ENCODE measurements around the gene E4F1.
A peak's percentile ranks its signal among the peaks of the same experiment; 100 is the strongest.

The E4F1 gene

DNA sequence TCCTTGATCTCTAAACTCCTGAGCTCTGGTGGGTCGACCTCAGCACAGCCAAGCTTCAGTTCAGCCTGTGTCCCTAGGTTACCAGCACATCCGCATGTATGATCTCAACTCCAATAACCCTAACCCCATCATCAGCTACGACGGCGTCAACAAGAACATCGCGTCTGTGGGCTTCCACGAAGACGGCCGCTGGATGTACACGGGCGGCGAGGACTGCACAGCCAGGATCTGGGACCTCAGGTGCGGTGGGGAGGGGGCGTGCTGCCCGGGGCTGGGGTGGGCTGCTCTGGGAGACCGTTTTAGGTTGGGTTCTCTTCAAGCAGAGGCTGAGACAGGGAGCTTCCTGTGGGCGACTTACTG is 17.0 kb upstream of the E4F1 start:
- TF ChIP-seq, protein P1, sequence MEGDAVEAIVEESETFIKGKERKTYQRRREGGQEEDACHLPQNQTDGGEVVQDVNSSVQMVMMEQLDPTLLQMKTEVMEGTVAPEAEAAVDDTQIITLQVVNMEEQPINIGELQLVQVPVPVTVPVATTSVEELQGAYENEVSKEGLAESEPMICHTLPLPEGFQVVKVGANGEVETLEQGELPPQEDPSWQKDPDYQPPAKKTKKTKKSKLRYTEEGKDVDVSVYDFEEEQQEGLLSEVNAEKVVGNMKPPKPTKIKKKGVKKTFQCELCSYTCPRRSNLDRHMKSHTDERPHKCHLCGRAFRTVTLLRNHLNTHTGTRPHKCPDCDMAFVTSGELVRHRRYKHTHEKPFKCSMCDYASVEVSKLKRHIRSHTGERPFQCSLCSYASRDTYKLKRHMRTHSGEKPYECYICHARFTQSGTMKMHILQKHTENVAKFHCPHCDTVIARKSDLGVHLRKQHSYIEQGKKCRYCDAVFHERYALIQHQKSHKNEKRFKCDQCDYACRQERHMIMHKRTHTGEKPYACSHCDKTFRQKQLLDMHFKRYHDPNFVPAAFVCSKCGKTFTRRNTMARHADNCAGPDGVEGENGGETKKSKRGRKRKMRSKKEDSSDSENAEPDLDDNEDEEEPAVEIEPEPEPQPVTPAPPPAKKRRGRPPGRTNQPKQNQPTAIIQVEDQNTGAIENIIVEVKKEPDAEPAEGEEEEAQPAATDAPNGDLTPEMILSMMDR (IDR thresholded peaks at IDR 0.05; ENCODE audit: insufficient read depth, low read depth, low read length, missing control alignments): no peak
- DNase-seq (ENCODE audit: low read depth): no peak
- H3K4me3 ChIP-seq (ENCODE audit: low read depth, low read length): peak overlapping the region; percentile 57

DNA sequence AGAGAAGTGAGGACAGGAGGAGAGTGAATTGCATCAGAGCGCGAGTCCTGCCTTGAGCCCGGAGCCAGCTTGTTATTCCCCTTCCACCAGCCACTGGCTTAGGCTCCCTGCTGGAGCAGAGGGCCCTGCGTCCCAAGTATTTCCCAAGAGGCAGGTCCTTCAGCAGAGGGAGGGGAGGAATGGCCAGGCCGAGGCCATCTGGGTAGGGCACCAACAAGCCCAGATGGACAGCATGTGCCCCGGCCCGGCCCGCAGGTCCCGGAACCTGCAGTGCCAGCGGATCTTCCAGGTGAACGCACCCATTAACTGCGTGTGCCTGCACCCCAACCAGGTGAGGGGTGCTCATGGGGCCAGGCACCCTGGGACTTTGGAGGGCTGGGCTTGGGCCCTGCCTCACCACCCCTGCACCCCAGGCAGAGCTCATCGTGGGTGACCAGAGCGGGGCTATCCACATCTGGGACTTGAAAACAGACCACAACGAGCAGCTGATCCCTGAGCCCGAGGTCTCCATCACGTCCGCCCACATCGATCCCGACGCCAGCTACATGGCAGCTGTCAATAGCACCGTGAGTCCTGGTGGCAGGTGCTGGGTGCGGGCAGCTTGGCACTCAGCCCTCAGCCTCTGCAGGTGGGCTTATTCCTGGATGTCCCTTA is 16.5 kb upstream of the E4F1 start:
- TF ChIP-seq, protein P1 (IDR thresholded peaks at IDR 0.05; ENCODE audit: insufficient read depth, low read depth, low read length, missing control alignments): no peak
- no peak for DNase-seq (ENCODE audit: low read depth)
- no peak overlapping the region for H3K4me3 ChIP-seq (ENCODE audit: low read depth, low read length)

DNA sequence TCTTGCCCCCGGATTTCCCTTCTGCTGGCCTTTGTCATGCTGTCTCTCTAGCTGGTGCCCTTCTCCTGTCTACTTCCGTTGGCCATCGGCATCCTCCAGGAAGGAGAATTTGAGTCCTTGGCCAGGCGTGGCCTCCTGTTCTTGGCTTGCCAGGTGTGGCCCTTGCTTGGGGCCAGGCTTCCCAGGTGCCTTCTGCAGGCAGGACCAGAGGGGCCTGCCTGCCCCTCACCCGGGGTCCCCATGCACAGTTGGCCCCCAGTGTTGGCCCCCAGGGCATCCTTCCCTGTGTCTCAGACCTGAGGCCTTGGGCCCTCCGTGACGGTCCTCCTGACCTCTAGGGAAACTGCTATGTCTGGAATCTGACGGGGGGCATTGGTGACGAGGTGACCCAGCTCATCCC is 15.5 kb upstream of the E4F1 start:
- TF ChIP-seq, protein P1 (IDR thresholded peaks at IDR 0.05; ENCODE audit: insufficient read depth, low read depth, low read length, missing control alignments): no peak
- no peak for DNase-seq (ENCODE audit: low read depth)
- H3K4me3 ChIP-seq (ENCODE audit: low read depth, low read length): no peak overlapping the region

DNA sequence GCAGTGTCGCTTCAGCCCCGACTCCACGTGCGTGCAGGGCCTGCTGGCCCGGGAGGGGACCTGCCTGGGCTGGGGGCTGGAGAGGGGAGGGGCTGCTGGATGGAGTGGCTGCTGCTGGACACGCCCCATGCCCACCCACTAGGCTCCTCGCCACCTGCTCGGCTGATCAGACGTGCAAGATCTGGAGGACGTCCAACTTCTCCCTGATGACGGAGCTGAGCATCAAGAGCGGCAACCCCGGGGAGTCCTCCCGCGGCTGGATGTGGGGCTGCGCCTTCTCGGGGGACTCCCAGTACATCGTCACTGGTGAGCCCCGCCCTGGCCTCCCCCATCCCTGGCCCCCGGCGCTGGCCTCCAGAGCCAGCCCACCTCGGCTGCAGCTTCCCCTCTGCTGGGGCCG is 15.1 kb upstream of the E4F1 start:
- DNase-seq (ENCODE audit: low read depth): no peak
- no peak overlapping the region for H3K4me3 ChIP-seq (ENCODE audit: low read depth, low read length)
- TF ChIP-seq, protein P1 (IDR thresholded peaks at IDR 0.05; ENCODE audit: insufficient read depth, low read depth, low read length, missing control alignments): no peak

DNA sequence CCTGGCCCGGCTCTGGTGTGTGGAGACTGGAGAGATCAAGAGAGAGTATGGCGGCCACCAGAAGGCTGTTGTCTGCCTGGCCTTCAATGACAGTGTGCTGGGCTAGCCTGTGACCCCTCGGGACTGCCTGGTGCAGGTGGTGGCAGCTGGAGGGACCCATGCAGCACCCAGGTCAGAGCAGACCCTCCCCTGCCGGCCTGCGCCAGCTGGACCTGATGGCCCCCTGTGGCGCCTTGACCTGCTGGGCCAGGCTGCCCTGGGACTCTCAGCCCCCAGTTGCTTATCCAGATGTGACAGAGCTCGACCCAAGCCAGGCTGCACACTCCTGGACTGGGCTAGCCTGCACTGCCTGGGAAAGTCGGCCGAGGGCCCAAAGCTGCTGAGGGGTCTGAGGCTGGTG is 14.6 kb upstream of the E4F1 start:
- H3K4me3 ChIP-seq (ENCODE audit: low read depth, low read length): no peak overlapping the region
- DNase-seq (ENCODE audit: low read depth): no peak
- TF ChIP-seq, protein P1 (IDR thresholded peaks at IDR 0.05; ENCODE audit: insufficient read depth, low read depth, low read length, missing control alignments): no peak

DNA sequence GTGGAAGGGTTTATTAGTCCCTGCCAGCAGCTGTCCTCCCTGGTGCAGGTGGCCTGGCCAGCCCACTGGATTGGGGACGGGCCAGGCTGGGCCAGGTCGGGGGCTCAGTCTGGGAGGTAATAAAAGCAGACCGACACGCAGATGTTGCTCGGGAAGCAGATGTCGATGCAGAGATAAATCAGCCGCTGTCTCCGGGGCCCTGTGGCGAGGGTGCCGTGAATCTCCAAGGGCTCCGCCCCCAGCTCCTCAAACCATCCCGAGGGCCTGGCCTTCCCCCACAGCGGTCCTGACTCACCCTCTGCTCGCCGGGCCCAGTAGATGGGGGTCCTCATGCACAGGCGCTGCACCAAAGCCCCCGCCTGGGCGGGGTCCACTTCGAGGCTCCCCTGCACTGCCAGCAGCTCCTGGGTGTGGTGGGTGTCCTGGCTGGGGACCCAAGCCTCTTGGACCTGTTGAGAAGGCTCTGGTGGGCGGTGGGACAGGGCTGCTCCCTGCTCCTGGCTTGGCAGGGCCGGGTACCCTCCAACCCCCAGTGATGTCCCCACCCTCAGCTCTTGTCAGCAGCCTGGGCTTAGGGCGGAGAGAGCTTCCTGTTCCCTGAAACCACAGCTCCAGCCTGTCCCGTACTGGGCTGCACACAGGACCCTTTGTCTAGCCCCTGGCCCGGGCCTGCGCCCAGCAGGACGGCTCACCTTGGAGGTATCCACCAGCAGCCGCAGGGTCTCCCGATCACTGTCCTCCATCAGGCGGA is 14.0 kb upstream of the E4F1 start:
- no peak for DNase-seq (ENCODE audit: low read depth)
- H3K4me3 ChIP-seq (ENCODE audit: low read depth, low read length): no peak overlapping the region
- TF ChIP-seq, protein P1 (IDR thresholded peaks at IDR 0.05; ENCODE audit: insufficient read depth, low read depth, low read length, missing control alignments): no peak

DNA sequence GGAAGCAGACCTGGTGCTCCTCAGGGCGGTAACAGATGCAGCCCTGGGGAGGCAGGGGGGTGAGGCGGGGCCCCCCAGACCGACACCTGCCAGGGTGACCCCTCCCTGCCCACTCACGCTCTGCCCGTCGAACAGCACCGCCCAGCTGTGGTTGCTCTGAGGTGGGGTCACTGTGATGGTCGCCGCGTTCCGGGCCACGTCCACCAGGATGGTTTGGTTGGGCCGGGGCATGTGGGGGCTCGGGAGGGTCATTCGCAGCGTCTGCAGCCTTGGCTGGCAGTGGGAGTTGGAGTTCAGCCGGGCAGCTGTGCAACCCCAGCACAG is 13.4 kb upstream of the E4F1 start:
- DNase-seq (ENCODE audit: low read depth): no peak
- H3K4me3 ChIP-seq (ENCODE audit: low read depth, low read length): no peak overlapping the region
- TF ChIP-seq, protein P1 (IDR thresholded peaks at IDR 0.05; ENCODE audit: insufficient read depth, low read depth, low read length, missing control alignments): no peak
